H1 (cell line): Measurements from ENCODE around the gene ZBTB20. TPM values are rescaled to one million over a fixed set of nuclear protein-coding genes. Genes with fewer than 3 reads are reported as not detected.

Experiments used
- CHD1 ChIP-seq: IDR thresholded peaks from 2 replicates; pipeline ENCODE4 v1.6.1; 2012; ENCODE audit warnings: low read depth, low read length, improper control_type of control experiment
- CTBP2 ChIP-seq: IDR thresholded peaks from 2 replicates; pipeline ENCODE4 v1.7.0; 2011; ENCODE audit warnings: borderline replicate concordance, mild to moderate bottlenecking, moderate library complexity, mixed read lengths, low read length; ENCODE audit not compliant: insufficient read depth, insufficient read length
- JUN ChIP-seq: IDR thresholded peaks from 2 replicates; pipeline ENCODE4 v1.6.1; 2011; ENCODE audit warnings: low read depth, mild to moderate bottlenecking, improper control_type of control experiment, low read length
- KDM5A ChIP-seq: fragments of 200-600 bp; IDR thresholded peaks from 2 replicates; pipeline ENCODE4 v1.7.1; 2012; ENCODE audit warnings: mild to moderate bottlenecking, low read length, inconsistent platforms, mixed read lengths
- MAFK ChIP-seq: IDR thresholded peaks from 2 replicates; pipeline ENCODE4 v1.6.1; 2012; ENCODE audit warnings: low read depth, mild to moderate bottlenecking, improper control_type of control experiment, low read length
- SIN3A ChIP-seq, 2 experiments: IDR thresholded peaks in 1 of 2; conservative IDR thresholded peaks in 1 of 2; 2 replicates each; pipeline ENCODE4 v1.6.1; 2011 to 2012; ENCODE audit warnings: low read length in 2 of 2, improper control_type of control experiment in 1 of 2, low read depth in 1 of 2, mild to moderate bottlenecking in 1 of 2
- polyA plus RNA-seq, 7 experiments: library from polyadenylated mRNA; depleted of rRNA in 3 of 7; stranded (reverse) in 5 of 7; unstranded in 2 of 7; fragments of >200 nt in 5 of 7; fragments of 200-250 nt in 2 of 7; gene quantifications; 1 replicate in 5 of 7; 2 replicates in 1 of 7; 4 replicates in 1 of 7; pipeline versions ENCODE4 v1.2.1 to v1.2.3, GENCODE V29; 2011 to 2013; ENCODE audit warnings: missing spikeins in 2 of 7, mixed read lengths in 2 of 7
- total RNA-seq: library from RNA; stranded (reverse); fragmentation: NEBNext Ultra II Directional; extraction: Animal tissue kit (Norgen Biotek cat#: 25700); gene quantifications from 2 replicates; pipeline ENCODE4 v1.2.1, GENCODE V29; 2021

ZBTB20 gene
- total and polyA plus RNA-seq, 2 of the 8 experiments (the other 6 are each of a cell fraction or from before 2014, with no cell fraction given) = 0.35 to 1.3 TPM

GRCh38 chr3:114456742-114457141, 690.3 kb downstream of the ZBTB20 start (continued):
- TF ChIP-seq SIN3A (conservative IDR thresholded peaks at IDR 0.05 in 1 of 2, IDR thresholded peaks at IDR 0.05 in 1 of 2; ENCODE audit: low read depth in 1 of 2, low read length in 2 of 2) (no peak), CHD1 (no peak), CTBP2 (no peak), MAFK (no peak), JUN (no peak), KDM5A (no peak)
- TF ChIP-seq, all 59 proteins: peak for 0
